H1 (cell line): Measurements from ENCODE around the gene BICD1.

Source experiments
- CHD2 ChIP-seq: IDR thresholded peaks from 2 replicates; pipeline ENCODE4 v1.6.1; 2012; ENCODE audit warnings: low read length, improper control_type of control experiment
- CREB1 ChIP-seq: IDR thresholded peaks from 2 replicates; pipeline ENCODE4 v1.6.1; 2012; ENCODE audit warnings: inconsistent platforms
- CTCF ChIP-seq, 3 experiments: IDR thresholded peaks; 1 replicate in 2 of 3; 2 replicates in 1 of 3; pipeline versions ENCODE4 v1.5.1 to v1.6.1; 2011; ENCODE audit warnings: low read length in 3 of 3, mild to moderate bottlenecking in 3 of 3, inconsistent platforms in 2 of 3, low read depth in 1 of 3, moderate library complexity in 1 of 3; ENCODE audit not compliant: insufficient read depth in 1 of 3; ENCODE audit errors: control extremely low read depth in 1 of 3
- EZH2 ChIP-seq: fragments of 200-600 bp; sonication (generic); IDR thresholded peaks from 2 replicates; pipeline ENCODE4 v1.7.1; 2012; ENCODE audit warnings: low read depth, mild to moderate bottlenecking, moderate library complexity, low read length, inconsistent platforms; ENCODE audit not compliant: severe bottlenecking
- FOSL1 ChIP-seq: IDR thresholded peaks from 2 replicates; pipeline ENCODE4 v1.6.1; 2011; ENCODE audit warnings: mild to moderate bottlenecking, low read depth, low read length, moderate library complexity; ENCODE audit not compliant: insufficient read depth
- JUND ChIP-seq: IDR thresholded peaks from 2 replicates; pipeline ENCODE4 v1.6.1; 2011; ENCODE audit warnings: mild to moderate bottlenecking, improper control_type of control experiment, low read length
- POLR2A ChIP-seq, 2 experiments: IDR thresholded peaks; 1 replicate in 1 of 2; 2 replicates in 1 of 2; pipeline ENCODE4 v1.6.1; 2011; ENCODE audit warnings: low read depth in 2 of 2, low read length in 2 of 2, mild to moderate bottlenecking in 2 of 2; ENCODE audit errors: control extremely low read depth in 1 of 2
- POLR2AphosphoS5 ChIP-seq: IDR thresholded peaks from 2 replicates; pipeline ENCODE4 v1.6.1; 2011; ENCODE audit warnings: low read depth, low read length
- RFX5 ChIP-seq: IDR thresholded peaks from 2 replicates; pipeline ENCODE4 v1.6.1; 2011; ENCODE audit warnings: low read depth, low read length, improper control_type of control experiment, borderline replicate concordance
- RXRA ChIP-seq: IDR thresholded peaks from 2 replicates; pipeline ENCODE4 v1.6.1; 2011; ENCODE audit warnings: low read depth, mild to moderate bottlenecking, low read length, moderate library complexity; ENCODE audit not compliant: insufficient read depth
- SIN3A ChIP-seq, 2 experiments: IDR thresholded peaks in 1 of 2; conservative IDR thresholded peaks in 1 of 2; 2 replicates each; pipeline ENCODE4 v1.6.1; 2011 to 2012; ENCODE audit warnings: low read length in 2 of 2, improper control_type of control experiment in 1 of 2, low read depth in 1 of 2, mild to moderate bottlenecking in 1 of 2
- TAF1 ChIP-seq: IDR thresholded peaks from 2 replicates; pipeline ENCODE4 v1.6.1; 2011; ENCODE audit warnings: mild to moderate bottlenecking, low read depth, low read length
- TCF12 ChIP-seq: IDR thresholded peaks from 2 replicates; pipeline ENCODE4 v1.6.1; 2011; ENCODE audit warnings: low read depth, mild to moderate bottlenecking, low read length
- TF ChIP-seq, protein P1 (sequence below): IDR thresholded peaks from 2 replicates; pipeline ENCODE4 v1.6.1; 2012; ENCODE audit warnings: inconsistent platforms

- TF ChIP-seq JUND (no peak), SIN3A (conservative IDR thresholded peaks at IDR 0.05 in 1 of 2, IDR thresholded peaks at IDR 0.05 in 1 of 2; ENCODE audit: low read depth in 1 of 2, low read length in 2 of 2) (no peak), RFX5 (no peak), POLR2A (IDR thresholded peaks at IDR 0.05; ENCODE audit: control extremely low read depth in 1 of 2, low read depth in 2 of 2, low read length in 2 of 2) (no peak), FOSL1 (no peak), EZH2 (no peak), TCF12 (no peak), POLR2AphosphoS5 (no peak), CTCF (IDR thresholded peaks at IDR 0.05; ENCODE audit: control extremely low read depth in 1 of 3, insufficient read depth in 1 of 3, low read depth in 1 of 3, low read length in 3 of 3) (no peak), CHD2 (no peak), RXRA (no peak), CREB1 (no peak), TAF1 (no peak)
- TF ChIP-seq, protein P1, sequence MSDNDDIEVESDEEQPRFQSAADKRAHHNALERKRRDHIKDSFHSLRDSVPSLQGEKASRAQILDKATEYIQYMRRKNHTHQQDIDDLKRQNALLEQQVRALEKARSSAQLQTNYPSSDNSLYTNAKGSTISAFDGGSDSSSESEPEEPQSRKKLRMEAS = no peak
Measured at GRCh38 chr12:32155961-32156529, 49.4 kb downstream of the BICD1 start.
